ENCODE measurements around the gene QRFPR. TPM values are rescaled to one million over a fixed set of nuclear protein-coding genes. Genes with fewer than 3 reads are reported as not detected.

Gene QRFPR
- total RNA-seq, 1 donor from 2014 or later: not detected

DNA sequence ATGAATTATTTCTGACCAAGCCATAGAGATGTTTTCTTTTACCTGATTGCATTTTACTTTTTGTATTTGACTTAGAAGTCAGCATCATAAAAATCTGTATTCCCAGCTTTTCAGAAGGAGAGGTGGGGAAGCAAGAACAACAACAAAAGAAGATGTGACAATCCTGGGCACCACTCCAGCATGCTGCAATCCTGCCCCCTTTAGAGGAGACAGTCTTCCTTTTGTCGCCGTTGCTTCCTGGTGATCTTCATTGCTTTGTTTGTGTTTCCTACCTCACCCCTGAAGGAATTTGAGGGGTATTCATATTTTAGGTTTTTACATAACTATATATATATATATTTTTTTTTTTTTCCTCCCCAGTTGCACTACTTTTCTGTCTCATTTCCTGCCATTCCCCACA, 3.7 kb downstream of the QRFPR start:
- H3K27me3 Mint-ChIP-seq: peaks cover 58% of the 10 kb centered on the region

GRCh38 chr4:121376556-121376955, 4.3 kb downstream of the QRFPR start:
- Mint-ChIP-seq H3K4me3 (ENCODE audit: low read depth) (no peak overlapping the region), H3K36me3 (ENCODE audit: insufficient read depth) (no peaks in the 10 kb centered on the region), H3K4me1 (ENCODE audit: low read depth) (peaks cover 4% of the 10 kb centered on the region), H3K9me3 (ENCODE audit: low read depth) (no peaks in the 10 kb centered on the region), H3K27ac (no peak overlapping the region), H3K27me3 (peaks cover 53% of the 10 kb centered on the region)
- TF ChIP-seq, protein P1, sequence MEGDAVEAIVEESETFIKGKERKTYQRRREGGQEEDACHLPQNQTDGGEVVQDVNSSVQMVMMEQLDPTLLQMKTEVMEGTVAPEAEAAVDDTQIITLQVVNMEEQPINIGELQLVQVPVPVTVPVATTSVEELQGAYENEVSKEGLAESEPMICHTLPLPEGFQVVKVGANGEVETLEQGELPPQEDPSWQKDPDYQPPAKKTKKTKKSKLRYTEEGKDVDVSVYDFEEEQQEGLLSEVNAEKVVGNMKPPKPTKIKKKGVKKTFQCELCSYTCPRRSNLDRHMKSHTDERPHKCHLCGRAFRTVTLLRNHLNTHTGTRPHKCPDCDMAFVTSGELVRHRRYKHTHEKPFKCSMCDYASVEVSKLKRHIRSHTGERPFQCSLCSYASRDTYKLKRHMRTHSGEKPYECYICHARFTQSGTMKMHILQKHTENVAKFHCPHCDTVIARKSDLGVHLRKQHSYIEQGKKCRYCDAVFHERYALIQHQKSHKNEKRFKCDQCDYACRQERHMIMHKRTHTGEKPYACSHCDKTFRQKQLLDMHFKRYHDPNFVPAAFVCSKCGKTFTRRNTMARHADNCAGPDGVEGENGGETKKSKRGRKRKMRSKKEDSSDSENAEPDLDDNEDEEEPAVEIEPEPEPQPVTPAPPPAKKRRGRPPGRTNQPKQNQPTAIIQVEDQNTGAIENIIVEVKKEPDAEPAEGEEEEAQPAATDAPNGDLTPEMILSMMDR (IDR thresholded peaks at IDR 0.05; ENCODE audit: unreplicated experiment): no peak
- no peak for DNase-seq (ENCODE audit: low spot score, unreplicated experiment)

More for the DNA sequence above, 3.7 kb downstream of the QRFPR start:
- Mint-ChIP-seq H3K4me3 (ENCODE audit: low read depth) (no peak overlapping the region), H3K36me3 (ENCODE audit: insufficient read depth) (no peaks in the 10 kb centered on the region), H3K27ac (no peak overlapping the region), H3K4me1 (ENCODE audit: low read depth) (peaks cover 4% of the 10 kb centered on the region), H3K9me3 (ENCODE audit: low read depth) (no peaks in the 10 kb centered on the region)
- no peak for DNase-seq (ENCODE audit: low spot score, unreplicated experiment)
- TF ChIP-seq, protein P1 (IDR thresholded peaks at IDR 0.05; ENCODE audit: unreplicated experiment): no peak

DNA sequence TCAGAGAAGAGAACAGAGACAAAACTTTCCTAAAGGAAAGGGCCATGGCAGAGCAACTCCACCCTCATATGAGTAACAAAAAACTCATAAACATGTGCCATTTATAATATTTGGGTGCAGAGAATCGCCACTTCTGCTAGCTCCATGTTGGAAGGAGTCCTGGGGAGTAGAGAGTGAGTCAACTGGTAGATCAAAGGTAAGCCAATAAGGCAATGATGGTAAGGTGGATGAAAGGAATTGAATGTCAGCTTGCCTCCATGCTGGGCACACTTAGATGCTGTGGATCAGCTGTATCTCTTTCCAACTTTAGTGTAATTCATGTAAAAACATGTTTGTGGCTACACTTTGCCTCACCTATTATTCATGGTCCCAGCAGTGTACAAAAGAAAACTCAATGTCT, 4.7 kb downstream of the QRFPR start:
- no peaks in the 10 kb centered on the region for H3K9me3 Mint-ChIP-seq (ENCODE audit: low read depth)
- DNase-seq (ENCODE audit: low spot score, unreplicated experiment): no peak
- no peaks in the 10 kb centered on the region for H3K36me3 Mint-ChIP-seq (ENCODE audit: insufficient read depth)
- peaks cover 48% of the 10 kb centered on the region for H3K27me3 Mint-ChIP-seq
- TF ChIP-seq, protein P1 (IDR thresholded peaks at IDR 0.05; ENCODE audit: unreplicated experiment): no peak
- no peak overlapping the region for H3K4me3 Mint-ChIP-seq (ENCODE audit: low read depth)
- H3K4me1 Mint-ChIP-seq (ENCODE audit: low read depth): peaks cover 4% of the 10 kb centered on the region
- H3K27ac Mint-ChIP-seq: no peak overlapping the region

- Mint-ChIP-seq H3K27ac (no peak overlapping the region), H3K27me3 (peaks cover 42% of the 10 kb centered on the region), H3K9me3 (ENCODE audit: low read depth) (no peaks in the 10 kb centered on the region), H3K36me3 (ENCODE audit: insufficient read depth) (no peaks in the 10 kb centered on the region), H3K4me3 (ENCODE audit: low read depth) (no peak overlapping the region), H3K4me1 (ENCODE audit: low read depth) (peaks cover 4% of the 10 kb centered on the region)
- DNase-seq (ENCODE audit: low spot score, unreplicated experiment): no peak
- TF ChIP-seq, protein P1 (IDR thresholded peaks at IDR 0.05; ENCODE audit: unreplicated experiment): no peak
These were observed 5.6 kb downstream of the QRFPR start for GRCh38 chr4:121375262-121375661.

DNA sequence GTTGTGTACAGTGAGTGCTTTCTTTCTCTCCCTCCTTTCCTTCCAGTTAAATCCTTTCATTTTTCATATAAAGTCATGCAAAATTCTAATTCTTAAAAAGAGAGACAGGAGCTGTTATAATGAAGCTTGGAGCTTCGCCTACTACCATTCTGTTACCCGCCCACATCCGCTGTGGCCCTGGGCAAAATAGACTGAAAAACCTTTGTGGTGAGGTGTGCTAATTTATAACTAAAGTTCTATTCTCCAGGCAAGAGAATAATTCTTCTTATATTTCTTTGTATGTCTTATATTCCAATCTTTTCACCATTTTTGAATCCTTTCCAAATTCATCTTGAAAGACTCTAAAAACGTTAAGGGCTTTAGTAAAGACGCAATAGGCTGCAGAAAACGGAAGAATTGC, 7.0 kb downstream of the QRFPR start:
- H3K4me1 Mint-ChIP-seq (ENCODE audit: low read depth): no peaks in the 10 kb centered on the region
- H3K36me3 Mint-ChIP-seq (ENCODE audit: insufficient read depth): no peaks in the 10 kb centered on the region
- DNase-seq (ENCODE audit: low spot score, unreplicated experiment): no peak
- H3K9me3 Mint-ChIP-seq (ENCODE audit: low read depth): no peaks in the 10 kb centered on the region
- H3K27ac Mint-ChIP-seq: no peak overlapping the region
- TF ChIP-seq, protein P1 (IDR thresholded peaks at IDR 0.05; ENCODE audit: unreplicated experiment): no peak
- H3K27me3 Mint-ChIP-seq: peaks cover 28% of the 10 kb centered on the region
- H3K4me3 Mint-ChIP-seq (ENCODE audit: low read depth): no peak overlapping the region
